NOMO-1 treated with dmso at 0.1 percent for 144 hours (cell line): ENCODE results near the gene DUOXA2.
A peak's percentile ranks its signal among the peaks of the same experiment; 100 is the strongest.

Experiments
- DNase-seq: peaks from one replicate; lab custom pipeline; 2025; ENCODE audit not compliant: unreplicated experiment; lab: John Stamatoyannopoulos, UW

Gene DUOXA2

GRCh38 chr15:45155739-45156138 is 41.6 kb downstream of the DUOXA2 start:
- DNase-seq = no peak

GRCh38 chr15:45156744-45157455 is 42.8 kb downstream of the DUOXA2 start:
- no peak for DNase-seq

GRCh38 chr15:45157974-45158373 is 43.8 kb downstream of the DUOXA2 start:
- DNase-seq = no peak

- no peak for DNase-seq
Observed at GRCh38 chr15:45161666-45162065, 47.5 kb downstream of the DUOXA2 start.

GRCh38 chr15:45162771-45163507 is 48.8 kb downstream of the DUOXA2 start:
- DNase-seq = peak; percentile 42

GRCh38 chr15:45163508-45163856 is 49.4 kb downstream of the DUOXA2 start:
- DNase-seq = no peak

GRCh38 chr15:45164914-45165313 is 50.8 kb downstream of the DUOXA2 start:
- DNase-seq = no peak

- no peak for DNase-seq
Observed at GRCh38 chr15:45165536-45165935, 51.4 kb downstream of the DUOXA2 start.

GRCh38 chr15:45166834-45167630 is 52.9 kb downstream of the DUOXA2 start:
- peak; percentile 85 for DNase-seq

GRCh38 chr15:45167631-45168205 is 53.6 kb downstream of the DUOXA2 start:
- DNase-seq = no peak
